ENCODE data around the gene LYRM2.

LYRM2 gene

GRCh38 chr6:89667872-89668556, 29.5 kb upstream of the LYRM2 start:
- DNase-seq (ENCODE audit: low read depth): no peak
- no peak overlapping the region for H3K4me3 ChIP-seq (ENCODE audit: low read depth, low read length)
- TF ChIP-seq CTCF (IDR thresholded peaks at IDR 0.05; ENCODE audit: insufficient read depth, low read depth, low read length, missing control alignments): no peak

DNA sequence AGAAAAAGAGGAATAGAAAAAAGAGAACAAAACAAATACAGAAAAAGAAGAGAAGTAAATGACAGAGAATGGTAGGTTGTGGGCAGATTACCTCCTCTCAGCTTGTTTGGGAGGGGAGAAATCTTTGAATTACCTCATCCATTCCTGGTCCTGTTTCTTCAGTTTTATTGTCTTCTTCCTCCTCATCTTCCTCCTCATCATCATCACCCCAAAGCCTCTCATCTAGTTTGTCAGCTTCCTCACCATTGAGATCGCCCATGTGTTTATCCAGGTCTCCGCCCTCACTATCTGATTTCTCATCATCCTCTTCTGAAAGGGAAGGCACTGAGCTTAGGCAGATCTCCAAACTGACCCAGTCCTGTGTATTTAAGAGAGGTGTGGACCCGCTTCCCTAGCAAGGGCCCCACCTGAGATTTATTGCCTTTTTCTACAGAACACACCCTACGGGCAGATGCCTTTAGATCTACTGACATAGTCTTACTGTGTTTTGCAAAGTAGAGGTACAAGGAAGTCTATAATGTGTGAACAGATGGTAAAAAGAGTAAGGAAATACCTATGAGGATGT, 24.2 kb upstream of the LYRM2 start:
- no peak for TF ChIP-seq CTCF (IDR thresholded peaks at IDR 0.05; ENCODE audit: insufficient read depth, low read depth, low read length, missing control alignments)
- DNase-seq (ENCODE audit: low read depth): no peak
- H3K4me3 ChIP-seq (ENCODE audit: low read depth, low read length): no peak overlapping the region

GRCh38 chr6:89661559-89661958, 23.0 kb upstream of the LYRM2 start:
- no peak for TF ChIP-seq CTCF (IDR thresholded peaks at IDR 0.05; ENCODE audit: insufficient read depth, low read depth, low read length, missing control alignments)
- DNase-seq (ENCODE audit: low read depth): no peak
- H3K4me3 ChIP-seq (ENCODE audit: low read depth, low read length): no peak overlapping the region

DNA sequence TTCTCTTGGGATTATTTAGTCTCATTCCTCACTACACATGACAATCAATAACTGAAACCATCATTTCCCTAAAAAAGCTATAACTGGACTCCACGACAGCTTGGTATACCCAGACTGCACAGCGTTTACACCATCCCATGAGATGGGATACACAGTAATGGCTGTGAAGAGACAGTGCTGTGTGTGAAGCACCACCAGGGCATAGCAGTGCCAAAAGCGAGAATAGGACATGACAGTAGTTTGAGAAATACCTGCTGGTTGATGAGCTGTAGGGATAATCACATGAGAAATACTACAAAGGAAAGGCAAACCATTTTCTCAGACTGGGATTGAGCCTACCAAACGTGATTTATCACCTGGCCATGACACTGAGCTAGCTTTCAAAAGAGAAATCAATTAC, 22.4 kb upstream of the LYRM2 start:
- H3K4me3 ChIP-seq (ENCODE audit: low read depth, low read length): no peak overlapping the region
- TF ChIP-seq CTCF (IDR thresholded peaks at IDR 0.05; ENCODE audit: insufficient read depth, low read depth, low read length, missing control alignments): no peak
- no peak for DNase-seq (ENCODE audit: low read depth)

GRCh38 chr6:89657445-89658158, 19.1 kb upstream of the LYRM2 start:
- no peak for DNase-seq (ENCODE audit: low read depth)
- no peak for TF ChIP-seq CTCF (IDR thresholded peaks at IDR 0.05; ENCODE audit: insufficient read depth, low read depth, low read length, missing control alignments)
- H3K4me3 ChIP-seq (ENCODE audit: low read depth, low read length): no peak overlapping the region

GRCh38 chr6:89655122-89655521, 16.6 kb upstream of the LYRM2 start:
- DNase-seq (ENCODE audit: low read depth): no peak
- no peak for TF ChIP-seq CTCF (IDR thresholded peaks at IDR 0.05; ENCODE audit: insufficient read depth, low read depth, low read length, missing control alignments)
- no peak overlapping the region for H3K4me3 ChIP-seq (ENCODE audit: low read depth, low read length)

All from GM12865 (cell line).